H1 (cell line): ENCODE data around the gene HABP4.

Source experiments
- EZH2 ChIP-seq: fragments of 200-600 bp; sonication (generic); IDR thresholded peaks from 2 replicates; pipeline ENCODE4 v1.7.1; 2012; ENCODE audit warnings: low read depth, mild to moderate bottlenecking, moderate library complexity, low read length, inconsistent platforms; ENCODE audit not compliant: severe bottlenecking
- GTF2F1 ChIP-seq: IDR thresholded peaks from 2 replicates; pipeline ENCODE4 v1.6.1; 2012; ENCODE audit warnings: low read depth, low read length, improper control_type of control experiment, borderline replicate concordance
- KDM4A ChIP-seq: IDR thresholded peaks from one replicate; pipeline ENCODE4 v1.7.1; 2012; ENCODE audit warnings: low read depth, mild to moderate bottlenecking, moderate library complexity, low read length, inconsistent platforms; ENCODE audit not compliant: severe bottlenecking
- POLR2A ChIP-seq, 2 experiments: IDR thresholded peaks; 1 replicate in 1 of 2; 2 replicates in 1 of 2; pipeline ENCODE4 v1.6.1; 2011; ENCODE audit warnings: low read depth in 2 of 2, low read length in 2 of 2, mild to moderate bottlenecking in 2 of 2; ENCODE audit errors: control extremely low read depth in 1 of 2
- POLR2AphosphoS5 ChIP-seq: IDR thresholded peaks from 2 replicates; pipeline ENCODE4 v1.6.1; 2011; ENCODE audit warnings: low read depth, low read length
- TCF12 ChIP-seq: IDR thresholded peaks from 2 replicates; pipeline ENCODE4 v1.6.1; 2011; ENCODE audit warnings: low read depth, mild to moderate bottlenecking, low read length
- YY1 ChIP-seq: IDR thresholded peaks from 2 replicates; pipeline ENCODE4 v1.6.1; 2011; ENCODE audit warnings: low read depth, mild to moderate bottlenecking, low read length
- TF ChIP-seq, protein P1 (sequence below), 3 experiments: IDR thresholded peaks; 1 replicate in 2 of 3; 2 replicates in 1 of 3; pipeline versions ENCODE4 v1.5.1 to v1.6.1; 2011; ENCODE audit warnings: low read length in 3 of 3, mild to moderate bottlenecking in 3 of 3, inconsistent platforms in 2 of 3, low read depth in 1 of 3, moderate library complexity in 1 of 3; ENCODE audit not compliant: insufficient read depth in 1 of 3; ENCODE audit errors: control extremely low read depth in 1 of 3
- TF ChIP-seq, protein P2 (sequence below): IDR thresholded peaks from 2 replicates; pipeline ENCODE4 v1.6.1; 2012; ENCODE audit warnings: low read length, inconsistent platforms

DNA sequence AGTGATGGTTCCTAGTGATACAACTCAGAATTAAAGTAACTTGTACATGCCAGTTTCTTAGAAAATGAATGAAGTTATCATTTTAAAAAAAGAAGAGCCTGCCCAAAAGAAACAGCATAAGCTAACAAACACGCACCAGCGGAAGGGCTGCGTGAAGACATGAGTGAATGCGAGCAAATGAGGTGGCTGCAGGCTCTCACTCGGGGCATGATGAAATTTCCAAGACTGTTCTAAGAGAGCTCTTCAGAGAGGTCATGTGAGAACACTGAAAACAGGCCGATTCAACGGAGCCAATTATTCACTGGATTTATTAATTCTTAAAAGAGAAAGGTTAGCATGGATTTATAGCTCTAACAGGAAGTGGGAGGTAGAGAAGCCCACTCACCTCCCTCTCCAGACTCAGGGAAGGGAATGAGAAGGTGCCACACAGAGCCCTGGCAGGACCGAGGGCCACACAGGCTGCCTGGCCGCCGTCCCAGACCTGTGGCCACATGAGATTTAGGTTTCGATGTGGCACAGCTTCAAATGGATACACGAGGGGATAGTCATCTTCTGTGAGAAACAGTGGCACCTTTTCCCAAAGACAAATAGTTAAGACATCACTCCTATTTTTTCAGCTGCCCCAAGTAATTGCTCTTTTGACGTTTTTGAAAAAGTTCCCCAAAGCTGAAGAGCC lies 55.5 kb downstream of the HABP4 start:
- TF ChIP-seq, protein P1, sequence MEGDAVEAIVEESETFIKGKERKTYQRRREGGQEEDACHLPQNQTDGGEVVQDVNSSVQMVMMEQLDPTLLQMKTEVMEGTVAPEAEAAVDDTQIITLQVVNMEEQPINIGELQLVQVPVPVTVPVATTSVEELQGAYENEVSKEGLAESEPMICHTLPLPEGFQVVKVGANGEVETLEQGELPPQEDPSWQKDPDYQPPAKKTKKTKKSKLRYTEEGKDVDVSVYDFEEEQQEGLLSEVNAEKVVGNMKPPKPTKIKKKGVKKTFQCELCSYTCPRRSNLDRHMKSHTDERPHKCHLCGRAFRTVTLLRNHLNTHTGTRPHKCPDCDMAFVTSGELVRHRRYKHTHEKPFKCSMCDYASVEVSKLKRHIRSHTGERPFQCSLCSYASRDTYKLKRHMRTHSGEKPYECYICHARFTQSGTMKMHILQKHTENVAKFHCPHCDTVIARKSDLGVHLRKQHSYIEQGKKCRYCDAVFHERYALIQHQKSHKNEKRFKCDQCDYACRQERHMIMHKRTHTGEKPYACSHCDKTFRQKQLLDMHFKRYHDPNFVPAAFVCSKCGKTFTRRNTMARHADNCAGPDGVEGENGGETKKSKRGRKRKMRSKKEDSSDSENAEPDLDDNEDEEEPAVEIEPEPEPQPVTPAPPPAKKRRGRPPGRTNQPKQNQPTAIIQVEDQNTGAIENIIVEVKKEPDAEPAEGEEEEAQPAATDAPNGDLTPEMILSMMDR (IDR thresholded peaks at IDR 0.05; ENCODE audit: control extremely low read depth in 1 of 3, insufficient read depth in 1 of 3, low read depth in 1 of 3, low read length in 3 of 3) = no peak
- TF ChIP-seq GTF2F1 = no peak
- TF ChIP-seq YY1 = no peak
- TF ChIP-seq EZH2 = no peak
- TF ChIP-seq TCF12 = no peak
- no peak for TF ChIP-seq POLR2AphosphoS5
- TF ChIP-seq, protein P2, sequence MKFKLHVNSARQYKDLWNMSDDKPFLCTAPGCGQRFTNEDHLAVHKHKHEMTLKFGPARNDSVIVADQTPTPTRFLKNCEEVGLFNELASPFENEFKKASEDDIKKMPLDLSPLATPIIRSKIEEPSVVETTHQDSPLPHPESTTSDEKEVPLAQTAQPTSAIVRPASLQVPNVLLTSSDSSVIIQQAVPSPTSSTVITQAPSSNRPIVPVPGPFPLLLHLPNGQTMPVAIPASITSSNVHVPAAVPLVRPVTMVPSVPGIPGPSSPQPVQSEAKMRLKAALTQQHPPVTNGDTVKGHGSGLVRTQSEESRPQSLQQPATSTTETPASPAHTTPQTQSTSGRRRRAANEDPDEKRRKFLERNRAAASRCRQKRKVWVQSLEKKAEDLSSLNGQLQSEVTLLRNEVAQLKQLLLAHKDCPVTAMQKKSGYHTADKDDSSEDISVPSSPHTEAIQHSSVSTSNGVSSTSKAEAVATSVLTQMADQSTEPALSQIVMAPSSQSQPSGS = no peak
- no peak for TF ChIP-seq KDM4A
- no peak for TF ChIP-seq POLR2A (IDR thresholded peaks at IDR 0.05; ENCODE audit: control extremely low read depth in 1 of 2, low read depth in 2 of 2, low read length in 2 of 2)
